GM21619 (cell line): ENCODE data around the gene ADI1.

Experiments used
- ATAC-seq: cut with Tn5 transposase; IDR thresholded peaks from one replicate; pipeline ENCODE4 v1.9.1; 2021; ENCODE audit not compliant: unreplicated experiment

The ADI1 gene

DNA sequence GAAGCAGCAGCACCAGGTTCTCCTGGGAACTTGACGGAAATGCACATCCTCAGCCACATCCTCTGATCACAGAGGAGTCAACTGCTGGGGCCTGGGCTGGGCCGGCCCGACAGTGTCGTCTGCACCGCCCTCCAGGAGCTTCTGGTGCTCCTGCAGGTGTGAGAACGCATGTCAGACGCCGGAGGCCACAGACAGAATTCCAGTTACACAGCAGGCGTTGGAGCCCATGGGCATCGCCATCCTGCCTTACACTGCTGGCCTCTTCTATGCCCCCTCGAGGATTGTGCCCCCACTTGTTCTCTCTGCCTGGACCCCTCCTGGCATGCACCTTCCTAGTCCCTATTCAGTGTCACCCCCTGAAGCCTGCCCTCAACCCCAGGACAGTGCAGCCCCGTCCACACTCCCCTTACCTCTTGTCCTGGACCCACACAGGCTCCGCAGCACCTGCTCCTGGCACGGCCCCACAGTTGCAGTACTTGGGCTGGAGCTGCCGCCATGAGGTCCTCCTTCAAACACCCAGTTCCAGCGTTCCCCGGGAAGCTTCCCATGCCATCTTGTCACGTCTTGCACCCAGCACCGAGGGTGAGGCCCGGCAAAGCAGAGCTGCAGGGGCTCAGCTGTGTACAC is 37.5 kb downstream of the ADI1 start:
- no peak for ATAC-seq

DNA sequence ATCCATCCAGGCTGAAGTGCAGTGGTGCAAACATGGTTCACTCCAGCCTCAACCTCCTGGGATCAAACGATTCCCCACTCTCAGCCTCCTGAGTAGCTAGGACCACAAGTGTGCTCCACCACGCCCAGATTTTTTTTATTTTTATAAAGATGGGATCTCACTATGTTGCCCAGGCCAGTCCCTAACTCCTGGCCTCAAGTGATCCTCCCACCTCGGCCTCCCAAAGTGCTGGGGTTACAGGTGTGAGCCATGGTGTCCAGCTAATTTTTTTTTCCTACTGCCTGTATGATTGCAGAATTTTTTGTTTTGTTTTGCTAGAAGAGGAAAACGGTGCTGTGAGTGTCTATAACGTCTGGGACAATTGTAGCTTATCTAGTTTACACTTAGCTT is 38.3 kb downstream of the ADI1 start:
- ATAC-seq: no peak

DNA sequence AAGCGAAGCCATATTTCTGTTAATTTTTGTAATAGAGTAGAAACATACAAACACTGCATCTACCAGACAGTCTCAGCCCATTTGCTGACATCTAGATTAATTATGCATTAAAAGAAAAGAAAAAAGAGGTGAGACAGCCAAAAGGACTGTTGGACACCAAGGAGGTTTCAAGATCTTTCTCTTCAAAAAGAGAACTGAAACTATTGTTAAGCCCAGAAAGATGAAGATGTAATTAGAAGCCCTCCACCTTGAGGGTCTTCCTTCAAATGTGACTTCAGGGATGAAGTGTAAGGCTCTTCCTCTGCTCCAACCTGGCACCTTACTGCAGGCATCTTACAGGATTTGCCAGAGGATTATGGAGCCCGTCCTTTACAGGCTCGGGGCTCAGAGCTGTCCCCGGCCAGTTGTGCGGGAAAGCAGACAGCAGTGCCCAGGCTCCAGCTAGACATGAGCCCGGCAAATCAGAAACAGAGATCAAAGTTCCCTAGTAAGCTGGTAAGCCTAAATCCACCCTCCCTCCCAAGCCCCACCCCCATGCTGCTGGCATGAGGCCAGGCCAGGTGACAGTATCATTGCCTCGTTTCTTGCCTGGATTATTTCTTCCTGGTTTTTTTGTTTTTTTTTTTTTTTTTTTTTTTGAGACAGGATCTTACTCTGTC is 38.9 kb downstream of the ADI1 start:
- no peak for ATAC-seq

DNA sequence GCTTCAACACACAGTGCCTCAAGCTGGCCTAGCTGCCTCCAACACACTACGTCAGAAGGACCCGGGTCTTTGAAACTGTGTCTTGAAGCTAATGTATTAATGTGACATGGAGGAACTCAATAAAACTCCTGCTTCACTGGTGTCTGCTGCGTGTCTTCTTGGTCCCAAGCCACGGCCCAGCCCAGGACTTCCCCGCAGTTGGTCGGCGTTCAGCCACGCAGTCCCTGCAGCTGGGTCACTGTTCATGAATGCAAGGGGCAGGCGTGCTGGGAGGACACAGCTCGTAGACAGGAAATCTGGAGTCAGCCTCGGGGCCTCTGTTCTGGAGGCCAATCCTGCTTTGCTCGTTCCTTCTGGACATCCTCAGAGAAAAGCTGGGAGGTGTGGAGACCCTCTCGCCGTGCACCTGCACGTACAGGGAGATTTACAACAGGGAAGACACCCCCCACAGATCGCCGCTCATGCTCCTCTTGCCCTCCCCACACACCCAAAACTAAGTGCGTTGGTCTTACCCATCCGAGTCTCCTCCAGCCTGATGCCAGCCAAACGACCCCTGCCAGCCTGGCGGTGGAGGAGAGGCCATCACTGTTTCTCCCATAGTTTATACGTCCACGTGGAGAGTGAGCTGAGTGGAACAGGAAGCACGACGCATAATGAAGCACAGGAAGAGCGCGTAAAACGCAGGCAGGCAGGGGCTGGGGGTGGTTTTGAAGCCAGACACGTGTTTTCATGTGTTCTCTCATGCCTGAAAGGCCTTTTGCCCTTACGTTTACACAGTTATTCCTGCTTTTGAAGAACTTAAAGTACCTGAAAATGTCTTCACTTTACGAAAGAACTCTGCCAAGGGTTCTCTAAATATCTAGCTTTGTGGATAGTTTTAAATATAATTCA is 39.7 kb downstream of the ADI1 start:
- ATAC-seq: no peak

DNA sequence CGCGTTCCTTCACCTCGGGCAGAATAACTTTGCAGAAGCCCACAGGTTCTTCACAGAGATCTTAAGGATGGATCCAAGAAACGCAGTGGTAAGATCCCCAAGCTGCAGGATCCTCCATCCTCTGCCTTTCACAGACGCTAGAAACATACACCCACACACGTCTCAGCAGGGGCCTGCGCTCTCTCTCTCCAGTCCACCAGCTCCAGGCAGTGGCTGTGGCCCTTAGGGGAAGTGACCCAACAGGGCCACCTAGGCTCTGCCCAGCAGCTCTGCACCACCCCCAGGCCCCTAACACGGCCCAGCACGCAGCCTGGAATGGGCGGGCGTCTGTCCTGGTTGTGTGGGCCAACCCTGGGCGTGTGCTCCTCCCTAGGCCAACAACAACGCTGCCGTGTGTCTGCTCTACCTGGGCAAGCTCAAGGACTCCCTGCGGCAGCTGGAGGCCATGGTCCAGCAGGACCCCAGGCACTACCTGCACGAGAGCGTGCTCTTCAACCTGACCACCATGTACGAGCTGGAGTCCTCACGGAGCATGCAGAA is 40.4 kb downstream of the ADI1 start:
- ATAC-seq: no peak

DNA sequence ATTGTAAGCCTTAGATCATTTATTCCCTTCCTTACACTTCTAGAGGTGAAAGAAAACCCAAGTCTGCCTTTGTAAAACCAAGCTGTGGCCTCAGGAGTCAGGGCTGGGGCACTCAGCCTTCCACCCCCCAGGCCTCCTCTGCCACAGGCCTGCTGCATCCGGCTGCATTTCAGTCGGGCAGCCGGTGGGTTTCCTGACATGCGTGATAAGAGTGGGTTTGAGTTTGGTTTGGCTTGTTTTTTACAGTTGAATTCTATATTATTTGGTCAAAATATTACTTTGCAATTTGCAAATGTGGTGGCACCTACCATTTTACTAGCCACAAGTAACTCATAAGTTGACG is 42.4 kb downstream of the ADI1 start:
- ATAC-seq: no peak

DNA sequence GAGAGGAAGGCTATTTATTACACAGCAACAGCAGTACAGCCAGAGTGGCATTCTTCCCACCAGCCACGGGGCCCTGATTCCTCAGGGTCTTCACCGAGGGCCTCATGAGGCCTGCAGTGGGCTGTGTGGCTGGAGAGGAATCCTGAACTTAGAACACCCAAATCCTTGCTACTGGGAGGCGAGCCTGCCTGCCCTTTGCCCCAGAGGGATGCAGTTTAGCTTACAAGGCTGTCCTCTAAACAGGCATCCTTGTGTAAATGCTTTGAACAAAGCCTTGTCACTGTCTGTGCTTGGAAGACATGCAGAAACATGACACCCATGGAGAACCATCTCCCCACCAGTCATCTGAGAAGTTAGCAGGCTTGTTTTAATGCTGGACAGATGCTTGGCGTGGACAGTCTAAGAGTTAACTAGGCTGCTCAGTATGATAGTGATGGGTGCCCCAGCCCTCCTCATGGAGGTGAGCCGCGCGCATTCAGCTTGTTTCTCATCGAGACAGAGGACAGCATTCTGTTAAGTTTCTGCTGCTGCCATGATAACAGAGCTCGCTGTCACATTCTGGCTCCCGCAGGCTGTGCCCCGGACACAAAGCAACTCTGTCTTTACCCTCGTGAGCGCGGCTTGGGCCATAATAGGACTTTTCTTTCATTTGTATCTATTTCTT is 42.9 kb downstream of the ADI1 start:
- ATAC-seq: no peak

DNA sequence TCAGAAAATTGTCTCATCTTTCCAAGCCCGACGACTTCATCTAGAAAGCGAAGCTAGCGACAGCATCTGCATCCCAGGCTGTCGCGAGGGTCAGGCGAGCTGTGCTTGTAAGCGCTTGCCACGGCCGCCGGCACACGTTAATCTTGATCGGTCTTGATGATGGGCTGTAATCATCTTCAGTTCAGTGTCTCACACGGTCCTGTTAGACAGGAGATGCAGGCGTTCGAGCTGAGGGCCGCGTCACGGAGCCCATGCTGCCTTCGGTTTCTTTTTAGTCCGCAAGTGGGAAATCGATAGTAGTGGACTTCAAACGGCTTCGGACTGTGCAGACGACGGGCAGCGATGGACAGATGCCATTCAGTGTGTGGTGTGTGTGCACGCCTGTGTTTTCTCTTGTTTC is 43.6 kb downstream of the ADI1 start:
- ATAC-seq: no peak

DNA sequence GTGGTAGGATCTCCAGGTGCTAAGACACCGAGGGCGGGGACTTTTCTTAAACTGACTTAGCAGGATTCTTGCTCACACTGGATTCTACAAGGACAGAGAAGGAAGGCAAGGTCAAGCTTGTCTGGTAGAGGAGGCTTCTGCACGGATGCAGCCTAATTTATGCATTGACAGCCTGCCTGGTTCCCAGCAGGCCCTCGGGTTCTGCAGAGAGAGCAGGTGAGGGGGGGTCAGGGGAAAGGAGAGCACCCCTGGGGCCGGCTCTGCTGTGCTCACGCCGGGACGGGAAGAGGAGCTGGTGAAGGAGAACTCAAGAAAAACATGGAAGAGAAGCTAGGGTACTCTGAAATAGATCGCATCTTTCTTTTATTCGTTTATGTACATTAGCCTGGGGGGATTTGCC is 46.4 kb downstream of the ADI1 start:
- no peak for ATAC-seq

DNA sequence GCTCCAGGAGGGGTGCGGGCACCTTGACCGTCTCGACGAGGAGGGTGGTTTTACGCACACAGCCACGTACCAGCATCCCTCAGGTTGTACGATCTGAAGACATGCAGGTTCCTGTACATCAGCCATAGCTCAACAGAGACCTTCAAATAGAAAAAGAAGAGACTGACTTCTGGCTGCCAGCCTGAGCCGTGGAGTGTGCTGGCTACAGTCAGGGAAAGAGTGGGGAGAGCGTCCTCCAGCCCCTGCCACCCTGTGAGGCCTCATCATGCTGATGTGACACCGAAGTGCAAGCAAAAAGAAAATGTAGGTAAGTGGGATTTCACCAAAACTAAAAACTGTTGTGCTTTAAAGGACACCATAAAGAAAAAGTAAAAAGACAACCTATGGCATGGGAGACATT is 47.0 kb downstream of the ADI1 start:
- no peak for ATAC-seq

DNA sequence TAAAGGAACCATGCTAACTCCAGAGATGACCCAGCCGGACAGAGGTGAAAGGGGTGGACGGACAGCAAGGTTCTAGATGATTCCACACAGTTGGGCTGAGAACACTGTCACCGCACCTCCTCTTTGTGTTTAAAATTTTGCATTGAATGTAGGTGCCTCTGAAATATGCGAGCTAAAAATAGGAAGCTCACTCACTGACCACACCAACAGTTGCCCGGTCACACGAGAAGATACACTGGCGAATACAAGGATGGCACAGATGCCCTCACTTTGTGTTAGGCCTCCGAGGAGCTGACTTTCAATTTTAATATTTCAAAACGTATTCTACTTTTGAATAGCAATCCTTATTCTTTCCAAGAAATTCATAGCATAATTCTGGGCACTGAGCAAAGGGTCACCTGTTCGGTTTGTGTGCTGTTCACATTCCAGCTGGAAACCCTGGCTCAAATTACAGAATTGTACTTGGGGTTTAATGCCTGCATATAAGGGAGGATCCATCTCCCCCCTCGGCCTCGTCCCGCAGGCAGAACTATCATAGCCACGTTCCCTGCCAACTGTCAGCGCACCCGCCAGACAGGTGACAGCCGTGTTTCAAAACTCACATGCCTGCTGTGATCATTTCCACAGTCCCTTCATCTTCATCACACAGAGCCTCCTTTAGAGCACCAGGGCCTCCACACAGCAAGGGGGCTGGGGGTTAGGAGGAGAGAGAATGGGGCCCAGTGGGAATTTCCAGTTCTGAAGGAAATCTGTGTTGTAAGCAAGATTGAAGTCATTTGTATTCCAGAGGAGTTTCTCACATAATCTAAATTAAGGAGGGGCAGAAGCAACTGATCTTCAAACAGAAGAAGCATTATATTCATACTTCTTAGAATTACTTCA is 48.2 kb downstream of the ADI1 start:
- no peak for ATAC-seq

DNA sequence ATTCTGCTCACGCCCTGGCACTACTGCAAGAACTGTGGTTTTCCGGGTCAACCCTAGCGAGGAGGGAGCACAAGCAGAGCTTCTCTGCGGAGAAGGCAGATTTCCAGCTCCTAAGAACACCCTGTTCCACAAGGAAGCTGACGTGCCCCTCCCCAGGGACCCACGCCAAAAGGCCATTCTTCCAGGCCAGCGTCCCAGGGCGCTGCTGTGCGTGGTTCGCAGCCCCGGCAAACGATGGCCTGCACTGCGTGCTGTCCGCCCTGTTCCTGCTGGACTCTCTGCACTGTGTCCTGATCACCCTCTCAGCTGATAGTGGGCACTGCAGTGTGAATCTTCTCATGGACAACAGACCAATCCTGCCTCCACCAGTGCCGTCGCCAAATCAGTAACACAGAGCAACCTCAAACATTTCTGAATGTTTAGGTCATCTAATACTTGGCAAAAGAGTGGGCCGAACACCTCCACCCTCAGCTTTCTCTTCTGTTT is 49.1 kb downstream of the ADI1 start:
- ATAC-seq: no peak

DNA sequence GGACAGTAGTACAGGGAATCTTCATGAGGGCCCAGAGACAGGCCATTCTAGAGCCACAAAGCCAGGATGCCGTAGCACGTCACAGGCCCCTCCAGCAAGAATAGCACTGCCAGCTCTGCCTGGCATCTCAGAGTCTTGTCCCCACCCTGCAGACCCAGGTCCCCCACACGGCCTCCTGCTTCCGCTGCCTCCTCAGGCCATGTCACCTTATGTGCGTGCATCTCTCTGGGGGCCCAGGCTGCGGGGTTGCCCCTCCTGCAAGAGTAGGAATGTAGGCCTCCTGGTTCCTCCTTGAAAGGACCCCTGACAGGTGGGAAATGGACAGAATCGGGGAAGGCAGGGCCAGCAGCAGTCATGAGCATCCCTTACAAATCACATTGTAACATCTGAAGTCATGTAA is 49.8 kb downstream of the ADI1 start:
- ATAC-seq: no peak

DNA sequence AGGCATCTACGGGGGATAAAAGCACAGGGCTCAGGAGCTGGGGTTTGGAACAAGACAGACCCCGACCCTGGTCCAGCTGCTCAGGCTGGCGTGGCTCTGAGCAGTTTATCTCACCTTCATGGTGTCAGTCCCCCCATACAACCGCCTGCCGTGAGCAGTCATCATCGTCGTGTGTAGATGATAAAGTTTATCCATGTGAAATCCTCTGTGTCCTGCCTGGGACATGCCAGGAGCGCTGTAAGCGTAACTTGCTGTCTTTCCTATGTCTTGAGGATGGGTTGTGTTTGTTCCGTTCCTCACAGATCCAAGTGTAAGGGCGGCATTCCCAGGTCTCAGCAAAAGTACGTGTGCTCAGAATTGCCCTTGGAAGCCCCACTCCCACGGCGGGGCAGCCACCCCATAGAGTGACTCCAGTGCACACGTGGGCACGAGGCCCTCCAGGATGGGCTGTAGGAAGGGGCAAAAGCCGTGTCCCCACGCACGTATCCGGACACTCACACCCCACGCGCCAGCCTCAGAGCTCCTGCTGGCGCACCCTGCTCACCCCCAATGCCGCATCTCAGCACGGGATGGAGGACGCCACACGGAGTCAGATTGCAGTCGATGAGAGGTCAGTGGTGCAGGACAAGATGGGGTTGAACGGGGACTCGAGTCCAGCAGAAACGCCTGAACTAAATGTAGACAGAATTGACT is 50.9 kb downstream of the ADI1 start:
- no peak for ATAC-seq

DNA sequence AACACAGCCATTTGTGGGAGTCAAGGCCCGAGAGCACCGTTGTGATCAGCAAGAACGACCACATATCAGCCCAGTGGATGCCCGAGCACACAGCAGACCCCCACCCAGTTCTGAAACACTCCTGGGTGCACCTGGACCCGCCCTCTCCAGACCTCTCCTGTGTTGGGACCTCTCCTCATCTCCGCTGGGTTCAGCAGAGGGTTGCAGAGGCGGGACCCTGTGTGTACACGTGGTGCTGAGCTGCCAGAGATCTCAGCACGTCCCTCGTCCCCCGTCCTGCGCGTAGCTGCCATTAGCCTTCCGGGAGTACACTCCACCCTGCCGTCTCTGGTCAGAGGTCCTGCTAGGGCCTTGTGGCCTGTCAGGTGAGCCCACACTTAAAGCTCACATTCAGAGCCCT is 51.7 kb downstream of the ADI1 start:
- ATAC-seq: no peak

DNA sequence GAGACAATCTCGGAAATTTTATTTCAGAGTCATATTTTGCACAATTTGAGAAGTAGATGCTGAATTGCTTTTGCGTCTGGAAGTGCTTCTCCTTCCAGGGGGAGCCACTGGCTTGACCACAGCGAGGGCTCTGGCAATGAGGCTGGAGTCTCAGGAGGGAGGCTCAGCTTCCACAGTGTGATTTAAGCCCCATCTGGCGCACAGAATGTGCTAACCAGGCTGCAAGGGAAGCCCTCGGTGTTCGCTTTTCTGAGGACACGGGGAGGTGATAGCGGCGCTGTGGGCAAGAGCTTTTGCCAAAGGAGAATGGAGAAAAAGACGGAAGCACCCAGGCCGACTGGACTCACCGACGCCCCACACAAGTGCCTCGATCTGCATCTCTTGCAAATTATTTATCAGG is 52.4 kb downstream of the ADI1 start:
- ATAC-seq: no peak

DNA sequence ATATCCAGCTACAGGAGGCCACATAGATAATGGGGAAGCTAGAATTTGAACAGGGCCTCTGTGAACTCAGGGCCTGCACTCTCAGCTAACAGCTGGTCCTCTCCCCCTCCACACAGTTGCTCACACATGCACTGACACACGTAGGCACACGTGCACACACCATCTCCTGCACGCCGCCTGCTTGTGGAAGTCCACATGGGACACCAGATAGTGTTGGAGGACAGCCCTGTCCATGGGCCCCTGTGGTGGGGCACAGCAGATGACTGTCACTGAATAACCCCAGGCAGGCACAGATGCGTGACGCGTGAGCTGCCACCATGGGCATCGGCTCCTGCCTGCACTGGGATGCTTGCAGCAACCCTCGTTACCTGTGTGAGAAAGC is 52.9 kb downstream of the ADI1 start:
- ATAC-seq: no peak

DNA sequence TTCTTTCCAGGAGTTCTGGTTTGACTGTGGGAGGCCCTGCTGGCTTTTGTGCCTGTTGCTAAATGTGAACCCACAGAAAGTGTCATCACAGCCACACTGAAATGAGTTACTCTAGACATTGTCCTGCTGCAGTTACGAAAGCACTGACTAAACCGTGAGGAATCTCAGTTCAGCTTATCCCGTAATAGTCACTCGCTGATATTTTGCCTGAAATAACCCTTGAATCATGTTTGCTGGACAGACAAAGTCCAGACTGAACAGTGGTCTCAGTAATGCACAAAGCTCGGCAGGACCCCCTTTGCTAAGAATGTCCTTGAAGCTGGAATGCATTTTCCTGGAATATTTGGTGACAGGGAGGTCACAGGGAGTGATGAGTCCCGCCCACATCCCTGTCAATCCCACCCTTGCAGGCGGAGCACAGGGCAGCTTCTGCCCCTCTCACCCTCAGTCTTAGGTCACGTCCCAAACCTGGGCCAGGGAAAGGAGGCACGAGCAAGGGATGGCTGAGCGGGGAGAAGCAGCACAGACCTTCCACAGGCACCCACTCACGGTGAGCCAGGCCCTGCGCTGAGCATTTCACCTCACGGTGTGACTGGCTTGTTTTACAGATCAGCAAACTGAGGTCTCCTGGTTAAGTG is 53.4 kb downstream of the ADI1 start:
- no peak for ATAC-seq

DNA sequence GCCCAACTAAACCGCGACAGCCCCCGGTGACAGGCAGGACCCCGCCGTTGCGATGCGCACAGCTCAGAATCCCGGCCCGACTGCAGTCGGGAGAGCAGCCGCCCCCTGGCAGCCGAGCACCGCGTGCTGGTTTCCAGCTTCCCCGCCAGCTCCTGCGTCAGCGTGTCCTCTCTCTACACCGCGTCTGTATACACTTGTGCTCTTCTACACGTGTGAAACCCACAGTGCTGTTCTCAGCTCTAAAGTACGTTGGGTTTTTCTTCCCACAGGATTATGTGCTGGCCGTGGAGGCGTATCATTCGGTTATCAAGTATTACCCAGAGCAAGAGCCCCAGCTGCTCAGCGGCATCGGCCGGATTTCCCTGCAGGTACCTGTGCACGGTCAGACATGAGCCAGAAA is 54.0 kb downstream of the ADI1 start:
- ATAC-seq: no peak
